ENCODE measurements around the gene NKD1. TPM values are rescaled to one million over a fixed set of nuclear protein-coding genes. Genes with fewer than 3 reads are reported as not detected.

Gene NKD1
- polyA plus RNA-seq, 4 donors, result 10.4 to 14.6 (median 13.2) TPM

Other genes with a start within 250 kb of the NKD1 start
- 100 to 1,000 TPM in 3 of 4 donors, 10 to 100 TPM in 1; 99.9 to 134 (median 106) TPM for gene BRD7, start 179.4 kb upstream of the NKD1 start, polyA plus RNA-seq (ENCODE audit: insufficient read length in 4 of 4)
- gene SNX20, start 132.9 kb downstream of the NKD1 start, polyA plus RNA-seq (ENCODE audit: insufficient read length in 4 of 4), result under 1 TPM; 0.60 to 0.82 (median 0.68) TPM
- gene NOD2, start 145.2 kb downstream of the NKD1 start, polyA plus RNA-seq (ENCODE audit: insufficient read length in 4 of 4), result under 1 TPM; 0.28 to 0.46 (median 0.36) TPM
- 10 to 100 TPM; 21.8 to 25.7 (median 22.8) TPM for gene CYLD, start 193.7 kb downstream of the NKD1 start, polyA plus RNA-seq (ENCODE audit: insufficient read length in 4 of 4)

Measured in left renal cortex interstitium (tissue), 4 donors.